DND-41 (cell line): ENCODE measurements around the gene STH.

Source experiments
- ATAC-seq: fragments of 200-7000 bp; cut with Tn5 transposase; 3 replicates; pipeline ENCODE4 v1.9.1; 2021; ENCODE audit warnings: low read depth; ENCODE audit not compliant: insufficient read depth
- DNase-seq: peaks from one replicate; pipeline ENCODE4 v3.0.0-alpha.2; 2020
- H2AFZ ChIP-seq: 2 replicates; pipeline ENCODE4 v1.6.0; 2012; ENCODE audit warnings: low read depth, low read length
- H3K27ac ChIP-seq: 2 replicates; pipeline ENCODE4 v1.5.1; 2012; ENCODE audit warnings: low read length, inconsistent platforms
- H3K27me3 ChIP-seq: fragments of 200-600 bp; sonication (generic); 2 replicates; pipeline ENCODE4 v1.6.0; 2012; ENCODE audit warnings: low read length, mild to moderate bottlenecking, inconsistent platforms; ENCODE audit not compliant: insufficient read depth, poor library complexity
- H3K36me3 ChIP-seq: 2 replicates; pipeline ENCODE4 v1.5.1; 2012; ENCODE audit warnings: low read length, inconsistent platforms; ENCODE audit not compliant: insufficient read depth
- H3K4me1 ChIP-seq: 2 replicates; pipeline ENCODE4 v1.5.1; 2012; ENCODE audit warnings: mild to moderate bottlenecking, low read length; ENCODE audit not compliant: insufficient read depth
- H3K4me2 ChIP-seq: 2 replicates; pipeline ENCODE4 v1.6.0; 2012; ENCODE audit warnings: mild to moderate bottlenecking, moderate library complexity, low read length, inconsistent platforms; ENCODE audit not compliant: insufficient read depth
- H3K4me3 ChIP-seq, 2 experiments: fragments of 200-600 bp in 1 of 2; shearing (Covaris generic) in 1 of 2; 2 replicates each; pipeline ENCODE4 v1.5.1; 2012 to 2016; ENCODE audit warnings: inconsistent platforms in 2 of 2, low read length in 2 of 2, mild to moderate bottlenecking in 2 of 2, low read depth in 1 of 2, moderate library complexity in 1 of 2
- H3K79me2 ChIP-seq: 2 replicates; pipeline ENCODE4 v1.6.0; 2012; ENCODE audit warnings: low read length, inconsistent platforms; ENCODE audit not compliant: insufficient read depth
- H3K9ac ChIP-seq: 2 replicates; pipeline ENCODE4 v1.6.0; 2012; ENCODE audit warnings: low read depth, mild to moderate bottlenecking, inconsistent platforms, low read length, moderate library complexity
- H3K9me3 ChIP-seq: 2 replicates; pipeline ENCODE4 v1.5.1; 2012; ENCODE audit warnings: low read length, moderate library complexity, mild to moderate bottlenecking, inconsistent platforms; ENCODE audit not compliant: insufficient read depth, severe bottlenecking
- H4K20me1 ChIP-seq: 2 replicates; pipeline ENCODE4 v1.6.0; 2012; ENCODE audit warnings: low read length; ENCODE audit not compliant: insufficient read depth
- CTCF ChIP-seq: IDR thresholded peaks from 2 replicates; pipeline ENCODE4 v1.5.1; 2012; ENCODE audit warnings: borderline replicate concordance, low read length, moderate library complexity, mild to moderate bottlenecking; ENCODE audit not compliant: poor library complexity, severe bottlenecking; ENCODE audit errors: extremely low read depth
- EZH2 ChIP-seq: IDR thresholded peaks from 3 replicates; pipeline ENCODE4 v1.6.1; 2012; ENCODE audit warnings: borderline replicate concordance, low read depth, mild to moderate bottlenecking, moderate library complexity, low read length, inconsistent platforms; ENCODE audit not compliant: severe bottlenecking

Gene STH

GRCh38 chr17:45985447-45985846 lies 13.6 kb upstream of the STH start:
- Histone ChIP-seq H3K36me3 (no peaks in the 10 kb centered on the region), H3K27me3 (peaks cover 4% of the 10 kb centered on the region), H3K4me3 (no peak overlapping the region), H3K9me3 (no peaks in the 10 kb centered on the region), H3K4me1 (no peaks in the 10 kb centered on the region), H3K27ac (no peak overlapping the region), H3K9ac (no peak overlapping the region), H3K4me2 (no peak overlapping the region), H4K20me1 (no peaks in the 10 kb centered on the region), H3K79me2 (no peaks in the 10 kb centered on the region), H2AFZ (no peak overlapping the region)
- DNase-seq (no peak), ATAC-seq (no peak)
- no peak for TF ChIP-seq CTCF
- TF ChIP-seq EZH2: no peak

- H3K9me3 ChIP-seq: no peaks in the 10 kb centered on the region
- TF ChIP-seq EZH2 (no peak), CTCF (no peak)
- no peaks in the 10 kb centered on the region for H3K79me2 ChIP-seq
- H3K27me3 ChIP-seq: no peaks in the 10 kb centered on the region
- no peaks in the 10 kb centered on the region for H3K36me3 ChIP-seq
- H3K27ac ChIP-seq: no peak overlapping the region
- ATAC-seq (no peak), DNase-seq (no peak)
- no peak overlapping the region for H3K9ac ChIP-seq
- H3K4me3 ChIP-seq: no peak overlapping the region
- no peaks in the 10 kb centered on the region for H4K20me1 ChIP-seq
- no peak overlapping the region for H2AFZ ChIP-seq
- H3K4me2 ChIP-seq: no peak overlapping the region
- H3K4me1 ChIP-seq: no peaks in the 10 kb centered on the region
Observed at GRCh38 chr17:45986056-45986455, 13.0 kb upstream of the STH start.

GRCh38 chr17:45987706-45988105 lies 11.3 kb upstream of the STH start:
- TF ChIP-seq CTCF: no peak
- TF ChIP-seq EZH2: no peak
- Histone ChIP-seq H3K4me3 (no peak overlapping the region), H3K36me3 (no peaks in the 10 kb centered on the region), H3K79me2 (no peaks in the 10 kb centered on the region), H2AFZ (no peak overlapping the region), H3K9ac (no peak overlapping the region), H3K9me3 (no peaks in the 10 kb centered on the region), H3K27ac (no peak overlapping the region), H3K27me3 (no peaks in the 10 kb centered on the region), H4K20me1 (no peaks in the 10 kb centered on the region), H3K4me2 (no peak overlapping the region), H3K4me1 (no peaks in the 10 kb centered on the region)
- no peak for DNase-seq
- no peak for ATAC-seq

- Histone ChIP-seq H4K20me1 (no peaks in the 10 kb centered on the region), H3K27ac (no peak overlapping the region), H3K4me1 (no peaks in the 10 kb centered on the region), H3K79me2 (no peaks in the 10 kb centered on the region), H3K27me3 (no peaks in the 10 kb centered on the region), H3K36me3 (no peaks in the 10 kb centered on the region), H3K4me2 (no peak overlapping the region), H3K9ac (no peak overlapping the region), H3K9me3 (no peaks in the 10 kb centered on the region), H3K4me3 (no peak overlapping the region), H2AFZ (no peak overlapping the region)
- ATAC-seq: no peak
- TF ChIP-seq EZH2 (no peak), CTCF (no peak)
- DNase-seq: no peak
Observed at GRCh38 chr17:45989759-45990158, 9.3 kb upstream of the STH start.
